DND-41 (cell line): ENCODE results near the gene ZNF248.

Experiments used
- ATAC-seq: fragments of 200-7000 bp; cut with Tn5 transposase; 3 replicates; pipeline ENCODE4 v1.9.1; 2021; ENCODE audit warnings: low read depth; ENCODE audit not compliant: insufficient read depth
- DNase-seq: peaks from one replicate; pipeline ENCODE4 v3.0.0-alpha.2; 2020
- H2AFZ ChIP-seq: 2 replicates; pipeline ENCODE4 v1.6.0; 2012; ENCODE audit warnings: low read depth, low read length
- H3K27ac ChIP-seq: 2 replicates; pipeline ENCODE4 v1.5.1; 2012; ENCODE audit warnings: low read length, inconsistent platforms
- H3K27me3 ChIP-seq: fragments of 200-600 bp; sonication (generic); 2 replicates; pipeline ENCODE4 v1.6.0; 2012; ENCODE audit warnings: low read length, mild to moderate bottlenecking, inconsistent platforms; ENCODE audit not compliant: insufficient read depth, poor library complexity
- H3K36me3 ChIP-seq: 2 replicates; pipeline ENCODE4 v1.5.1; 2012; ENCODE audit warnings: low read length, inconsistent platforms; ENCODE audit not compliant: insufficient read depth
- H3K4me1 ChIP-seq: 2 replicates; pipeline ENCODE4 v1.5.1; 2012; ENCODE audit warnings: mild to moderate bottlenecking, low read length; ENCODE audit not compliant: insufficient read depth
- H3K4me2 ChIP-seq: 2 replicates; pipeline ENCODE4 v1.6.0; 2012; ENCODE audit warnings: mild to moderate bottlenecking, moderate library complexity, low read length, inconsistent platforms; ENCODE audit not compliant: insufficient read depth
- H3K4me3 ChIP-seq, 2 experiments: fragments of 200-600 bp in 1 of 2; shearing (Covaris generic) in 1 of 2; 2 replicates each; pipeline ENCODE4 v1.5.1; 2012 to 2016; ENCODE audit warnings: inconsistent platforms in 2 of 2, low read length in 2 of 2, mild to moderate bottlenecking in 2 of 2, low read depth in 1 of 2, moderate library complexity in 1 of 2
- H3K79me2 ChIP-seq: 2 replicates; pipeline ENCODE4 v1.6.0; 2012; ENCODE audit warnings: low read length, inconsistent platforms; ENCODE audit not compliant: insufficient read depth
- H3K9ac ChIP-seq: 2 replicates; pipeline ENCODE4 v1.6.0; 2012; ENCODE audit warnings: low read depth, mild to moderate bottlenecking, inconsistent platforms, low read length, moderate library complexity
- H3K9me3 ChIP-seq: 2 replicates; pipeline ENCODE4 v1.5.1; 2012; ENCODE audit warnings: low read length, moderate library complexity, mild to moderate bottlenecking, inconsistent platforms; ENCODE audit not compliant: insufficient read depth, severe bottlenecking
- H4K20me1 ChIP-seq: 2 replicates; pipeline ENCODE4 v1.6.0; 2012; ENCODE audit warnings: low read length; ENCODE audit not compliant: insufficient read depth
- CTCF ChIP-seq: IDR thresholded peaks from 2 replicates; pipeline ENCODE4 v1.5.1; 2012; ENCODE audit warnings: borderline replicate concordance, low read length, moderate library complexity, mild to moderate bottlenecking; ENCODE audit not compliant: poor library complexity, severe bottlenecking; ENCODE audit errors: extremely low read depth
- EZH2 ChIP-seq: IDR thresholded peaks from 3 replicates; pipeline ENCODE4 v1.6.1; 2012; ENCODE audit warnings: borderline replicate concordance, low read depth, mild to moderate bottlenecking, moderate library complexity, low read length, inconsistent platforms; ENCODE audit not compliant: severe bottlenecking

ZNF248 gene

GRCh38 chr10:37857287-37858211 is at the start of gene ZNF248:
ZNF248 (minus strand) TSS chr10:37857610; CDS start chr10:37856310, 1,300 bp downstream.
- Histone ChIP-seq H3K9me3 (no peaks in the 10 kb centered on the region), H3K79me2 (peaks cover 41% of the 10 kb centered on the region), H4K20me1 (peaks cover 3% of the 10 kb centered on the region; the same call in 1 of the 2 replicates), H3K4me3 (peak within 1 kb of the TSS; percentile 80 to 81), H3K27me3 (no peaks in the 10 kb centered on the region), H3K4me2 (peak within 1 kb of the TSS; percentile 84), H3K9ac (peak within 1 kb of the TSS; percentile 95), H3K36me3 (peaks cover 3% of the 10 kb centered on the region; the same call in 1 of the 2 replicates), H3K27ac (peak within 1 kb of the TSS; percentile 83), H2AFZ (peak within 1 kb of the TSS; percentile 86), H3K4me1 (peaks cover 35% of the 10 kb centered on the region)
- peak; percentile 90 for ATAC-seq
- TF ChIP-seq CTCF = peak; percentile 5
- TF ChIP-seq EZH2 = no peak
- DNase-seq = peak; percentile 94

- H3K4me2 ChIP-seq = no peak overlapping the region
- TF ChIP-seq CTCF (no peak), EZH2 (no peak)
- no peak for ATAC-seq
Observed at GRCh38 chr10:37906382-37906781, 49.0 kb upstream of the ZNF248 start.

GRCh38 chr10:37896436-37896835 is 39.0 kb upstream of the ZNF248 start:
- Histone ChIP-seq H3K27me3 (no peaks in the 10 kb centered on the region), H3K36me3 (no peaks in the 10 kb centered on the region), H3K4me1 (no peaks in the 10 kb centered on the region), H3K9ac (no peak overlapping the region), H3K79me2 (no peaks in the 10 kb centered on the region), H3K4me2 (no peak overlapping the region), H3K4me3 (no peak overlapping the region), H3K27ac (no peak overlapping the region), H2AFZ (no peak overlapping the region), H3K9me3 (peaks cover 22% of the 10 kb centered on the region), H4K20me1 (no peaks in the 10 kb centered on the region)
- ATAC-seq (no peak), DNase-seq (no peak)
- TF ChIP-seq CTCF (no peak), EZH2 (no peak)

More at GRCh38 chr10:37906382-37906781, 49.0 kb upstream of the ZNF248 start:
- Histone ChIP-seq H3K79me2 (no peaks in the 10 kb centered on the region), H3K4me1 (no peaks in the 10 kb centered on the region), H3K36me3 (no peaks in the 10 kb centered on the region), H3K27ac (no peak overlapping the region), H2AFZ (no peak overlapping the region), H3K27me3 (no peaks in the 10 kb centered on the region), H3K9ac (no peak overlapping the region), H4K20me1 (no peaks in the 10 kb centered on the region), H3K4me3 (no peak overlapping the region), H3K9me3 (no peaks in the 10 kb centered on the region)
- DNase-seq = no peak
